Activated CD4-positive, alpha-beta T cell treated with anti-CD3 and anti-CD28 coated beads, Interleukin-2, amount 50 U/mL, for 4 hours (primary cell): ENCODE results near the gene GH2.
A peak's percentile ranks its signal among the peaks of the same experiment; 100 is the strongest.
"Not testable (repeated sequence)": the region's sequence is repeated elsewhere in the genome, so short reads cannot be mapped to it uniquely, and the experiment has no call there.

Source experiments
- DNase-seq, 2 experiments: peaks; one replicate each; pipeline ENCODE4 v3.0.0-alpha.2; 2020

Gene GH2

DNA sequence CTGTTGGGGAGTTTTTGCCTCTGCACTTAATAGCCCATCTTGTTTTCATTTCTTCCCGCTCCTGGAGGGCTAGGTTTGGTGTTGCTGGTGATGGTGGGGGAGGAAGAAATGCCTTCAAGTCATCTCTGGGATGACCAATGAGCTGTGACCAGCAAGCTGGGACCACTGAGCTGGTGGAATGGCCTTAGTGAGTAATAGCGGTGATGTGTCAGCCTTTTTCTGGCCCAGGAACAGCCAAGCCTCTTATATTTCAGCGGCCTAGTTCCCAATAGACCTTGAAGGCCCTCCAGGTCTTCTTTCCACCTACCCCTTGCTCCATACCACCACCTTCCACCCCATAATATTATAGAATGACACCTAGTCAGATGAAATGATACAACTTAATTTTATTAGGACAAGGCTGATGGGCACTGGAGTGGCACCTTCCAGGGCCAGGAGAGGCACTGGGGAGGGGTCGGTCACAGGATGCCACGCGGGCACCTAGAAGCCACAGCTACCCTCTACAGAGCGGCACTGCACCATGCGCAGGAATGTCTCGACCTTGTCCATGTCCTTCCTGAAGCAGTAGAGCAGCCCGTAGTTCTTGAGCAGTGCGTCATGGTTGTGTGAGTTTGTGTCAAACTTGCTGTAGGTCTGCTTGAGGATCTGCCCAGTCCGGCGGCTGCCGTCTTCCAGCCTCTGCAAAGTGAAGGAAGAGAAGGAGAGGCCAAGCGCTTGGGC is 9.9 kb downstream of the GH2 start:
- not testable (repeated sequence) for DNase-seq

DNA sequence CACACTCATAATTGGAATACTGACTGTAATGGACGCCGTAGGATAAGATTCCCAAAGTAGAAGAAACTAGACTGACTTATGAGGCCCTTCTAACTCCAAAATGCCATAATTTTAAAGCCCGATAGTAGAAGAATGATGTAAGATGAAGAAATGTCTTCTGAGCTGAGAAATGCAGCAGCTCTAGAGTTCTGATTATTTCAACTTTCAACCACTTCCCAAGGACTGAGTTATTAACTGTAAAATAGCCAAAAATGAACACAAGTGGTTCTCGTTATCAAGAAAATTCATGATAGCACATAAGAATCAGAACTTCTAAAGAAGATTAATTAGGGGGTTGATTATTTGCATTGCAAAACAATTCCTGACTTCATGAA is 11.5 kb downstream of the GH2 start:
- DNase-seq = not testable (repeated sequence)

DNA sequence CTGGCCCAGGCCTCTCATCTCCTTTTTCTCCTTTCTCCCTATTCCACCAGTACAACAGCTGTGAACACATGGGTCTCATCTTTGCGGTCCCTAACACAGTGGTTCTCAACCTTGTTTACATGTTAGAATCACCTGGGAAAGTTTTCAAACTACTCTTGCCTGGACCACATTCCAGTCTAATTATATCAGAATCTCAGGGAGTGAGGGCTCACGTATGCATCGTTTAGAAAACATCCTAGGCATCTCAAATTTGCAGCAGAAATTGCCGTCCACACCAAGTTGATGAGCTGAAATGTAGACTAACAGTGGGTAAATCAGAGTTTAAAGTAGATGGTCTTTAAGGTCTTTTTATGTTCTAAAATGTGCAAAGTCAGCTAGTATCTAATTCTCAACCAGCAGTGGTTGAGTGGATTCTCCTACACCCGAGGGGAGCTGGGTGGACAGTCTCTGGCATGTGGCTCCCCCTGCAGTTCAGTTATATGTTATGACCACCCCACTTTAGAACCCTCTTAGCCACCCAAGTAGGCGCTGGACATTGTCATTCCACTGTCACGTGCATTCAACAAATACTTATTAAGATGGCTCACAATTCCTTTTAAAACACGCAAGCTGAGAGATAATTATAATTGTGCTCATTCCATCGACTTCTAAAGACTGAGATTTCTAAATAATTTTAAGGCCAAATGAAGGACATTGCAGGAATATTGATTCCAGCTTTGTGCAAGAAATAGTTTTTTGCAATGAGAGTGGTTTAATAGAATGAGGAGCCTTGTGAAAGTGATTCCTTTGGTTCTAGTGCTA is 12.1 kb downstream of the GH2 start:
- DNase-seq = not testable (repeated sequence)

DNA sequence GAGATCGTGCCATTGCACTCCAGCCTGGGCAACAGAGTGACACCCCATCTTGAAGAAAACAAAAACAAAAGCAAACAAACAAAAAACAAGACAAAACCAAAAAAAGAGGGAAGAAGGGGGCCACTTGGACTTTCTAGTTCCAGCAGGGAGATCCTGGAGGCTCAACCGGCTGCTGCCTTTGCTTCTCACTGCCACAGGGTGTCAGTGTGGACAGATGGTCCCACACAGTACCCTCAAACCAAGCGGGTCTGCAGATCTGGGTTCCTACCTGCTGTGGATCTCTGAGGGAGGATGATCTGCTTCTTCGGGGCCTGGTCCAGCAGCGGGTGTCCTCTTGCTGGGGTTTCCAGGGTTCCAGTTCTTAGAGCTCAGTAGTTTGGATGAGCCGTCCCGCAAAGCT is 15.1 kb downstream of the GH2 start:
- not testable (repeated sequence) for DNase-seq

DNA sequence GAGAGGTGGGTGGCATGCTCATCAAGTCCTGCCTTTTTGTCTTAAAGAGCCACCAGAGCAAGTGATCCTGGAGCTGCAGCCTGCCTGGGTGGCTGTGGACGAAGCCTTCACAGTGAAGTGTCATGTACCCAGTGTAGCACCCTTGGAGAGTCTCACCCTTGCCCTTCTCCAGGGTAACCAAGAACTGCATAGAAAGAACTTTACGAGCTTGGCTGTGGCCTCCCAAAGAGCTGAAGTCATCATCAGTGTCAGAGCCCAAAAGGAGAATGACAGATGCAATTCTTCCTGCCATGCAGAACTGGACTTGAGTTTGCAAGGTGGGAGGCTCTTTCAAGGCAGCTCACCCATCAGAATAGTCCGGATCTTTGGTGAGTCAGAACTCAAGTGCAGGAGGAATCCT is 22.5 kb downstream of the GH2 start:
- no peak for DNase-seq

DNA sequence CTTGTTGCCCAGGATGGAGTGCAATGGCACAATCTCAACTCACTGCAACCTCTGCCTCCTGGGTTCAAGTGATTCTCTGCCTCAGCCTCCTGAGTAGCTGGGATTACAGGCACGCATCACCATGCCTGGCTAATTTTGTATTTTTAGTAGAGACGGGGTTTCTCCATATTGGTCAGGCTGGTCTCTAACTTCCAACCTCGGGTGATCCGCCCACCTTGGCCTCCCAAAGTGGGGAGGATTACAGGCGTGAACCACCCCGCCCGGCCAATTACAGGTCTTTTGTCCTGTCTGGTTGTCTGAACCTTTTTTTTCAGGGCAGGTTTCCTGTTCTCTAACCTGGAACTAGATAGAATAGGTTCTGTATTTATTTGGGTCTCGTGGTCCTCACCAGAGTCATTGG is 25.3 kb downstream of the GH2 start:
- not testable (repeated sequence) for DNase-seq

DNA sequence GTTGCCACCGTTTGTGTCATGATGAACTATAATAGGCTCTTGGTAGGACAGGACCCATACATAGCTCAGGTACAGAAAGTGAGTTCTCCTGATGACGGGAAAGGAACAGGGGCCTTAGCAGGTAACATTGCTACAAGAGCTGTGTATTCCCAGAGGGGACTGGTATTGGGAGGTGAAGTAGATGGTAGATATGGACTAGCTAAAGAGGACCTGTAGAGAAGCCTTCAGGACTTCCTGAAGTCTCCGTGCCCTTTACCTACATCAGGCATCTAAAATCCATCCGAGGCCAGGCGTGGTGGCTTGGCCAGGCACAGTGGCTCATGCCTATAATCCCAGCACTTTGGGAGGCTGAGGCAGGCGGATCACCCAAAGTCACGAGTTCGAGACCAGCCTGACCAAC is 26.6 kb downstream of the GH2 start:
- DNase-seq = no peak

DNA sequence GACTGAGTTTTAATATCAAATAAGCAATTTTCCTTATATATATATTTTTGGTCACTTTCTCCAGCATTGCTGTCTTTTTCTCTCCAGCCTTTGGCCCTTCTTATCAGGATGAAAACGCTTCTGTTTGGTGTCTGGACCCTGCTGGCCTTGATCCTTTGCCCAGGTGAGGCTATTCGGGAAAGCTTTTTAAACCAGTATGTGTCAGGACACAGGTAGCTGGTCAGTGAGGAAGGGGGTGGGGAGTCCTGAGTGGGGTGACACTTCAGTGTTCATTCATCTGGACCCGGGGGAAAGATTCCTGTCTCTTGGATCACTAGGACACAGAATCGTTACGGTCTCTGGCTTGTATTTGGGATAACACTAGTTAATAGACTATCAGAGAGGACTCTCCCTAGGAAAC is 27.0 kb downstream of the GH2 start:
- no peak for DNase-seq

DNA sequence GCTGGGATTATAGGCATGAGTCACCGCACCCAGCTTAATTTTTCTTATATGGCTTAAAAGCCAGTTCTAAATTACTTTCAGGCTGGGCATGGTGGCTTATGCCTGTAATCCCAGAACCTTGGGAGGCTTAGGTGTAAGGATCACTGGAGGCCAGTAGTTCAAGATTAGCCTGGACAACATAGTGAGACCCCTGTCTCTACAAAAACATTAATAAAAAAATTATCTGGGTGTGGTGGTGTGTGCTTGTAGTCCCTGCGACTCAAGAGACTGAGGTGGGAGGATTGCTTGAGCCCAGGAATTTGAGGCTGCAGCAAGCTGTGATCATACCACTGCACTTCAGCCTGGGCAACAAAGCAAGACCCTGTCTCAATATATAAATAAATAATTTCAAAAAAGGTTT is 28.5 kb downstream of the GH2 start:
- DNase-seq = no peak

DNA sequence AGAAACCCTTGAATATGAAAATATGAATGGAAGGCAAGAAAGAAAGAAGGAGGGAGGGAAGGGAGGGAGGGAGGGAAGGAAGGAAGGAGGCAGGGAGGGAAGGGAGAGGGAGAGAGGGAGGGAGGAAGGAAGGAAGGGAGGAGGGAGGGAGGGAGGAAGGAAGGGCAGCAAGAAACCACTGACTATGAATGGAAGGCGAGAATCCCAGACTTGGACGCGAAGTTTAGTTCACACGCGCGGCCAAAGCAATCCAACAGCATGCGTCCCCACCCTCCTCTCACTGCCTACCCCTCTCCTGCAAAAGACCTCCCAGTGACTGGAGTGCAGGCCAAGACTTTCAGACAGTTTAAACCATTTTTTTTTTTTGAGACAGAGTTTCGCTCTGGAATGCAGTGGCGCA is 31.3 kb downstream of the GH2 start:
- DNase-seq = no peak

DNA sequence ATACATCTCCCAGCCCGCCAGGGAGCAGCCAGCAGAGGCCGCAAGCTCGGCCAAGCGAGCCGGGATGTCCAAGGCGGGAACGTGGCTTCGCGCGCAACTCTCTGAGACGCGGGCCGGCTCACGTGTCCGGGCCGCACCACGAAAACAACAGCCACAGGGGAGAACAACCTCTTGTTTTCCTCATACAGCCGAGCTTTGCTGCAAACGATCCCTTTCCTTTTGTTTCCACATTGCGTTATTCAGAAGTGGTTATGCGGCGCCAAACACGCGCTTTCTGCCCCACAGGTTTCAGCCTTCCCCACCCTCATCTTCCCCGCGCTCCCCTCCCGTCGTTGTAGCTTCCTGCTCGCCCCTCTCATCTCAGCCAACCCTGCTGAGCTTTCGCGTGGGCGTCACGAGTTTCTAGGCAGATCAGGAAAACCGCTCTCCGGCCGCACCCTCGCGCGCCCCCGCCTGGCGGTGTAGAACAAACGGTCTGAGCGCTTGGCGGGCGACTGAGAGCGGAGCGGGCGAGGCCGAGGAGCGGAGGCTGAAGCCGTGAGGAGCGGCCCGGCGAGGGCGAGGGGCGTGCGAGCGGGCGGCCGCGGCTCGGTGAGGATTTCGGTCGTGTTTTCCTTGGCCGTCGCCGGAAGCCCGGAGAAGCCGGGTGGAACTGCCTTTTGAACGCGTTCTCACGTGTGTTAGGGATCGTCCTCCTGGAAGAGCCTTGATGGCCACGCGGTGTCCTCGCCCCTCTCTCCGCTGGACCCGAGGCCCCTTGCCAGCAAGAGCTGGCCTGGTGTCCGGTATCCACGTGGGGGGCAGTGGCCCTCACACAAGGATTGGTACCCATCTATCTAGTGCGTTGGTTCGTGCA is 32.7 kb downstream of the GH2 start:
- peak; percentile 97 for DNase-seq

DNA sequence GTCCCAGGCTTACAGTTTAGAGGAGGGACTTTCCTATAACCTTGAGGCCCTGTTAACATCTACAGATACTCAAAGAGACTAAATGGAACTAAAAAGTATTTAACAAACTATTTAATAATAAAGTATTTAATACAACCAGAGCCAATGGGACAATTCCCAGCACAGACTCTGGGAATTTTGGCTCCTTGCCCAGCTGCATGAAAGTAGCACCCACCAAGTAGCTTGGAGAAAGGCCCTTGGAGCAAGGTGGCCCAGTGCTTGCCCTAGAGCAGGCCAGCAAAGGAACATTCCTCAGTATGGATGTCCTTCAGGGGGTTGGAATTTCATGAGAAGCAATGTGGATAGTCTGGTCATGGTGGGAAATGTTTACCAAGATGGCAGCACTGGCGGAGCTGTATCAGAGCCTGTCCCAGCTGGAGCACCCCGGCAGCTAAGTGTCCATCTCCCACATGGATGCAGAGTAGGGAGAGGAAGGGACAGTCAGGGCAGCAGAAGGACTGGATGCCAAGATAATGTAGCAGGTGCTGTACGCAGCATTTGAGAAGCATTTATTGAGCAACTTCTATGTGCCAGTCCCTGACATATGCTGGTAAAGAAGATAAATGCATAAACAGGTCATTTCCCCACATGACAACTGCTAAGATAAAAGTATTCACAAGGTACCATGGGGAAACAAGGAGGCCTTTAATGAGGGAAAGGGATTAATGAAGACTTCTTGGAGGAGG is 34.1 kb downstream of the GH2 start:
- DNase-seq = no peak

DNA sequence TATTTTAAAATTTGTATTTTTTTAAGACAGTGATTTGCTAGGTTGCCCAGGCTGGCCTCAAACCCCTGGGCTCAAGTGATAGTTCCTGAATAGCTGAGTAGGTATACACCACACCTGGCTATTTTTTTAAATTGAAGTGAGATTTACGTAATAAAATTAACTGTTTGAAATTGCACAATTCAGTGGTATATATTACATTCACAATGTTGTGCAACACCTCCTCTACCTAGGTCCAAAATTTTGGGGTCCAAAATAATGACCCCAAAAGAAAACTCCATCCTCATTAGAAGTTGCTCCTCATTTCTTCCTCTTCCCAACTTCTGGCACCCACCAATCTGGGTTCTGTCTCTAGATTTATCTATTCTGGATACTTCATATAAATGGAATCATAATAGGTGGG is 36.2 kb downstream of the GH2 start:
- DNase-seq = no peak

DNA sequence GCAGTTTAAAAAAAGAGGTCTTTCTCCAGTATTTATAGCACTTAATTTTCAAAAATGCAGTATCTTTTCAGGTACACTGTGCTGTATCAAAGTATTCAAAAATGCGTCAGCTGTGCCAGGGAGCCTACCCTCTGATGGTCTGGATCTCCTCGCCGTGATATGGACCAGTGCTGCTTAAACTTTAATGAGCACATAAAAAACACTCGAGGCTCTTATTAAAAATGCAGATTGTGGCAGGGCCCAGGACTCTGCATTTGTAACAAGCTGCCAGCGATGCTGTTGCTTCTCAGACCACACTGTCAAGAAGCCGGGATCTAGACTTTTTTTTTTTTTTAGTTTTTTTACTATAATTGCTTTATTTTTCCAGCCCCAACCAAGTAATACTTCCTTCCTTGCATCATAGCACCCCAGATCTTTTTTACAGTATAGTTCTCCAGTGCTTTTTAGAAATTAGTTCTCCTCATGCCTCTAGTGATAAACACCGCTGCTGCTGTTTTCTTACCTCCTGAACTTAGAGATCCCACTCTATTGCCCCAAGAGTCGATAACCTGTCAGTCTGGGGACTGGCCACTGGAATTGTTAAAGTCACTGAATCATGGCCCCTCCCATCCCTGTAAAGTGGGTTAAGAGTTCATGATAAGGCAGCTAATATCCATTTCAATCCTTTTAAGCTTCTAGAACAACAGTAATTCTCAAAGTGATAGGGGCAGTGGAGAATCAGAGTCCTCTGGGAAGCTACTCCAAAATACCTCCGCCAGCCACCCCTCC is 37.6 kb downstream of the GH2 start:
- no peak for DNase-seq

DNA sequence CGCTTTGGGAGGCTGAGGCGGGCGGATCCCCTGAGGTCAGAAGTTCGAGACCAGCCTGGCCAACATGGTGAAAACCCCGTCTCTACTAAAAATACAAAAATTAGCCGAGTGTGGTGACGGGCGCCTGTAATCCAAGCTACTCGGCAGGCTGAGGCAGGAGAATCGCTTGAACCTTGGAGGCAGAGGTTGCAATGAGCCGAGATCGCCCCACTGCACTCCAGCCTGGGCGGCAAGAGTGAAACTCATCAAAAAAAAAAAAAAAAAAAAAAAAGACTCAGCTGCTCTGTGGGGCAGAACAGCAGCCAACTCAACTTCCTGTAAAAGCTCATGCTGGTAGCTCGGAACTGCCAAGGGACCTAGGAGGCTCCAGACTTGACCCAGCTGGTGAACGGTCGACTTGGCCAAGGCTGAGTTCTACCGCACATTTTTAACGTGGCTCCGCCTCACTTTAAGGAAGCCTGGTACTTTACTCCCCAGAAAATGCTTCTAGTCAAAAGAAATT is 38.3 kb downstream of the GH2 start:
- not testable (repeated sequence) for DNase-seq

DNA sequence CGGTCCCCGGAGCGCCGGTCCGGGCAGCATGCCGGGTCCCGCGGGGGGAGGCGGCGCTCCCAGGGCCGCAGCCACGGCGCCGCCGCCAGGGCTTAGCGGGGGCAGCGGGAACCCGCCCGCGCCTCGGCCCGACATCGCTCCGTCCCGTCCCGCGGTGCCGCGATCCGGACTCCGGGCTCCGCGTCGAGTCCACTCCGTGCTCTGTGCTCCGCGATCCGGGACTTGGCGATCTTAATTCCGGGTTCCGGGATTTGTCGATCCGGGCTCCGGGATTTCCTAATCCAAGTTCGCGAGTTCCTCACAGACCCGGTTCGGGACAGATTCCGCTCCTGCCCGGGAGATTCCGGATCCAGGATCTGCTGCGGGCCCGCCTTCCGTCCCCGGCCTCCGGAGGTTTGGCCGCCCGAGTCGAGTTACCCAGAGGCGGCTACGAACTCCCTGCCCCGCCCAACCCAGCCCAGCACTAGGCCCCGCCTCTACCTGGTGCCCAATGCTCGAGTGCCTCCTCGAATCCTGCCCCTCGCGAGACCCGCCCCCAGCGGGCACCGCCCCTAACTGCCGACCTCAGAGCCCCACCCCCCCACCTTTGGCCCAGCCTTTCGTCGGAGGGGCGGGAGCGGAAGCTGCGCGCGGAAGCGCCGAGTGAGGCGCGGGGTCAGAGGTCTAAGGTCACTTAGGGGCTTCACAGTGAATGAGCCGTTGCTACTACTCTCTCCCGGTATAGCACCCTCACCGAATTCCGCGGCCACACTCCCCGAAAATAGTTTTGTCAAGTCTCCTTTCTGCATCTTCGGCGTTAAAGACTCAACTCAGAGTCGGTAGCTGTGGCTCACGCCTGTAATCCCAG is 39.0 kb downstream of the GH2 start, which contains the start of gene SMARCD2:
SMARCD2 (minus strand) TSS at position 146 of the 847 bp plus-strand sequence; CDS start at position 135, 11 bp downstream.
- DNase-seq = peak; percentile 99 to 100

DNA sequence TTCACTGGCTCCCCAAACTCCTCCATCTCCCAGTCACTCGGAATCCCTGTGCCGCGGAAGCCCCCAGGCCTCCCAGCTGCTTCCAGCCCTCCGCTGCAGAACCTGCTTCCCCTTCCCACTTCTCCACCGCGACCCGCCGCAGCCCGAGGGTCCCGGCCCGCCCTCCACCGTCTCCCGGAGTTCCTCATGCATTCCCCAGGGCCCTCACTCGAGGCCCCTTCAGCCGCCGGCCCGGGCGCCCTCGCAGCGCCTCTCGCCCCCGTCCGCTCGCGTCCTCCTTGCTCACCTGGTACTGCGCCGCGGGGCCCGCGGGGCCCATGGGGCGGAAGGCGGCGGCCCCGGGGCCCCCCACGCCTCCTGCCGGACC is 39.6 kb downstream of the GH2 start:
- no peak for DNase-seq

DNA sequence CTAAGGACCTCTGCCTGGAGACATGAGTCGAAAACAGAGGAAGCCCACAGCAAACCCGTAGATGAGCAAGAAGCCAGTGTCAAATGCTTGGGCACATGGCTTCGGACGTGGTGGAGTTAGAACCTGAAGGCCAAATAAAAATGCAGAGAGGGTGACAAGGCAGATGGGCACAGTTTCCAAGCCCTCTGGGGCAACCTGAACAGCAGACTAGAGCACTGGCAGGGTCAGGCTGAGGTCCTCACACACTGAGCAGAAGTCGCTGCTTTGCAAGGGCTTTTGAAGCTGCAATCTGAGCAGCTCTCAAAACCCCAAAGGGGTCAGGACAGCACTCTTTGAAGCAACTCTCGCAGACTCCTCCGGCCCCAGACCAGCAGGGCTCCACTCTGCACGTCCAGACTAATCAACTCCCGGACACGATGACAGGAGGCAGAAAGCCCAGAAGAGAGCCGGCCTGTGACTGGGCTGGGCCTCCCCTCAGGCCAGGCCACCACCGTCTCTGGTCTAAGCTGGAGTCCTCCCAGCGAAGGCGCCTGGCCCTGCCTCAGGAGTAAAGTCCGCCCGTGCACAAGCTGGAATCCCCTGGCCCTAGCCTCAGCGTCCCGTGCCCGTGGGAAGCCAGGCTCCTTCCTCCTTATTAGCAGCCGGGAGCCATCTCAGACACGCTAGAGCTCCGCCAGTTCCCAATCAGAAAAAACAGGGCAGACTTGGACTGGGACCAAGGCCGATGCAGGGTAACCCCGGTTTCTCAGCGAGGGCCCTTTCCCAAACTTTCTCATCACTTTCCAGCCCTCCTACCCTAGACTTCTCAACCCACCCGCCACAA is 40.2 kb downstream of the GH2 start:
- no peak for DNase-seq

DNA sequence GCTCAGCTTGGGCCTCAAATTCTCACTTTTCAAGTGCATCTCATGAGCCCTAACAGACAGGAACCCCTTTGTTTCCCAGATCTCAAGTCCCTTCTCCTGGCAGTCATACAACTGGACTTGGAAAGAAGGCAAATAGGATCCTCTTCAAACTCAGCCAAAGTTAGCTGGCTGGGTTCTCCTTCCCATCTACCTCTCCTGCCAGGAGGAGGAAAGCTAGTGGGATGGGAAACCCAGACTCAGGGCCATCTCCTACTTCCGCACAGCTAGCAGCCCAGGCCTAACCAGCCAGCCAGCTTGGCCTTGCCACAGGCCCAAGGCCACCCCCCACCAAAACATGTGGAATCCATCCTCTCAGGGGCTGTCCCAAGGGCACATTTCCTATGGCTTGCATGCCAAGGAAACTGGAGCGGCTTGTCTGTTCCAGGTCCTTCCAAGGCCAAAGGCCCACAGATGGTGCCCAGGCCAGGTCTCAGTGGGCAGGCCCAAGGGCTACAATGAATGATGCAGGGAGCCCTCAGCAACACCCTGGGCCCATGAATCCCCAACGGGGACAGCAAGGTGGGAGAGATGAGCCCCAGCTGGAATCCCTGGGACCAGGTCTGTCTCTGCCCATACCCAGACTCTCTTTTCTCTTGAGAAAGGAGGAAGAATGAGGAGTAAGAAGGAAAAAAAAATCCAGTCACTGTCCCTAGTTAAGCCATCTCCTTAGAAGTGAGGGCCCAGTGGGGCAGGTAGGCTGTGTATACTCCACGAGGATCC is 41.0 kb downstream of the GH2 start:
- DNase-seq = no peak
